Caco-2 (cell line): ENCODE results near the gene PHACTR2. TPM values are rescaled to one million over a fixed set of nuclear protein-coding genes. Genes with fewer than 3 reads are reported as not detected.

Experiments used
- BruUV-seq: library from RNA; stranded (reverse); fragments of 400-500 nt; replicated peaks from 2 replicates; lab custom pipeline; 2021; lab: Mats Ljungman, UMichigan
- CTCF ChIA-PET: fragments of 300-600 bp; sonication (Branson Sonifier 250); formaldehyde crosslinking; loops from one replicate; lab custom pipeline; 2022; ENCODE audit warnings: antibody characterized with exemption; lab: Charles Lee
- POLR2A ChIA-PET: fragments of 300-600 bp; sonication (Branson Sonifier 250); formaldehyde crosslinking; loops from one replicate; lab custom pipeline; 2022; ENCODE audit warnings: antibody characterized with exemption; lab: Charles Lee
- DNase-seq, 2 experiments: peaks; one replicate each; pipeline versions ENCODE4 v3.0.0 to v3.0.0-alpha.2; 2020 to 2022
- H3K27me3 ChIP-seq: replicated peaks from 2 replicates; pipeline ENCODE4 v1.6.0; 2011; ENCODE audit warnings: low read length; ENCODE audit not compliant: control insufficient read depth, insufficient read depth
- H3K36me3 ChIP-seq: 2 replicates; pipeline ENCODE4 v1.5.1; 2011; ENCODE audit warnings: low read length; ENCODE audit not compliant: control insufficient read depth, insufficient read depth
- H3K4me1 ChIP-seq: fragments of 250-450 bp; sonication (Bioruptor Pico); 2 replicates; pipeline ENCODE4 v1.5.1; 2020; ENCODE audit warnings: mild to moderate bottlenecking
- H3K4me3 ChIP-seq: 2 replicates; pipeline ENCODE4 v1.5.1; 2011; ENCODE audit warnings: low read depth, mild to moderate bottlenecking, control low read depth, low read length
- H3K9me3 ChIP-seq: fragments of 250-450 bp; sonication (Bioruptor Pico); 2 replicates; pipeline ENCODE4 v1.5.1; 2020; ENCODE audit warnings: mild to moderate bottlenecking, moderate library complexity
- H3K27ac Mint-ChIP-seq: one replicate; pipeline ENCODE4 v1.8.0; 2022; ENCODE audit warnings: mixed read lengths; ENCODE audit not compliant: unreplicated experiment
- H3K27me3 Mint-ChIP-seq: one replicate; pipeline ENCODE4 v1.8.0; 2022; ENCODE audit warnings: mixed read lengths; ENCODE audit not compliant: insufficient read depth, unreplicated experiment
- H3K36me3 Mint-ChIP-seq: one replicate; pipeline ENCODE4 v1.8.0; 2022; ENCODE audit warnings: mild to moderate bottlenecking, mixed read lengths; ENCODE audit not compliant: insufficient read depth, unreplicated experiment
- H3K4me1 Mint-ChIP-seq: one replicate; pipeline ENCODE4 v1.8.0; 2022; ENCODE audit warnings: low read depth, mixed read lengths; ENCODE audit not compliant: unreplicated experiment
- H3K4me3 Mint-ChIP-seq: one replicate; pipeline ENCODE4 v1.8.0; 2022; ENCODE audit warnings: mild to moderate bottlenecking, moderate library complexity, mixed read lengths; ENCODE audit not compliant: unreplicated experiment
- H3K9me3 Mint-ChIP-seq: one replicate; pipeline ENCODE4 v1.8.0; 2022; ENCODE audit warnings: mixed read lengths; ENCODE audit not compliant: unreplicated experiment
- intact Hi-C: fragments of 100-400 bp; cut with micrococcal nuclease; formaldehyde crosslinking; loops from one replicate; pipeline ENCODE4 v1.10.0; 2022; ENCODE audit not compliant: unreplicated experiment
- total RNA-seq: library from RNA; stranded (reverse); gene quantifications from 2 replicates; pipeline ENCODE4 v1.2.3, GENCODE V29; 2022
- TF ChIP-seq, protein P1 (sequence below), 2 experiments: fragments of 200-600 bp in 1 of 2; IDR thresholded peaks; 1 replicate in 1 of 2; 2 replicates in 1 of 2; pipeline versions ENCODE4 v1.5.1 to v1.8.0; 2011 to 2022; ENCODE audit warnings: antibody characterized with exemption in 1 of 2, control low read depth in 1 of 2, inconsistent platforms in 1 of 2, low read depth in 1 of 2, low read length in 1 of 2, mild to moderate bottlenecking in 1 of 2, moderate library complexity in 1 of 2; ENCODE audit not compliant: insufficient read depth in 1 of 2, severe bottlenecking in 1 of 2, unreplicated experiment in 1 of 2

The PHACTR2 gene
- total RNA-seq, 1 experiment from 2014 or later = 100 TPM

DNA sequence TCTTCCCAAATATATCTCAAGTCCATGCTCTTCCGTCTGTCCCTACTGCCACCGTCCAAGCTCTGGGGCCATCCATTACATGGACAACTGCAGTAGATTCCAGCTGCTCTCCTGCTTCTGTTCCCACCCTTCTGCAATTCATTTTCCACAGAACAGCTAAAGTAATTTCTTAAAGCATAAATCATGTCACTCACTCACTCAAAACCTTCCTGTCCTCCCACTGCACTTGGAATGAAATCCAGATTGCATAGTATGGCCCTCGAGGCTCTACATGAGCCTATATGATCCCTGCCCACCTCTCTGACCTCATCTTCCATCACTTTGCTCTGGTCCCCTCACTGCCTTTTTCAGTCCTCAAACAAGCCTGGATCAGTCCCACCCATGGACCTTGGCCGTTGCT, 10.9 kb downstream of the PHACTR2 start:
- no peaks in the 10 kb centered on the region for H3K9me3 Mint-ChIP-seq
- no peak overlapping the region for H3K27ac Mint-ChIP-seq
- Histone ChIP-seq H3K4me1 (peaks cover 43% of the 10 kb centered on the region), H3K36me3 (no peaks in the 10 kb centered on the region), H3K9me3 (no peaks in the 10 kb centered on the region), H3K27me3 (no peaks in the 10 kb centered on the region), H3K4me3 (no peak overlapping the region)
- no peak overlapping the region for H3K4me3 Mint-ChIP-seq
- peaks cover 24% of the 10 kb centered on the region for H3K36me3 Mint-ChIP-seq
- no peak for DNase-seq
- no peaks in the 10 kb centered on the region for H3K27me3 Mint-ChIP-seq
- TF ChIP-seq, protein P1, sequence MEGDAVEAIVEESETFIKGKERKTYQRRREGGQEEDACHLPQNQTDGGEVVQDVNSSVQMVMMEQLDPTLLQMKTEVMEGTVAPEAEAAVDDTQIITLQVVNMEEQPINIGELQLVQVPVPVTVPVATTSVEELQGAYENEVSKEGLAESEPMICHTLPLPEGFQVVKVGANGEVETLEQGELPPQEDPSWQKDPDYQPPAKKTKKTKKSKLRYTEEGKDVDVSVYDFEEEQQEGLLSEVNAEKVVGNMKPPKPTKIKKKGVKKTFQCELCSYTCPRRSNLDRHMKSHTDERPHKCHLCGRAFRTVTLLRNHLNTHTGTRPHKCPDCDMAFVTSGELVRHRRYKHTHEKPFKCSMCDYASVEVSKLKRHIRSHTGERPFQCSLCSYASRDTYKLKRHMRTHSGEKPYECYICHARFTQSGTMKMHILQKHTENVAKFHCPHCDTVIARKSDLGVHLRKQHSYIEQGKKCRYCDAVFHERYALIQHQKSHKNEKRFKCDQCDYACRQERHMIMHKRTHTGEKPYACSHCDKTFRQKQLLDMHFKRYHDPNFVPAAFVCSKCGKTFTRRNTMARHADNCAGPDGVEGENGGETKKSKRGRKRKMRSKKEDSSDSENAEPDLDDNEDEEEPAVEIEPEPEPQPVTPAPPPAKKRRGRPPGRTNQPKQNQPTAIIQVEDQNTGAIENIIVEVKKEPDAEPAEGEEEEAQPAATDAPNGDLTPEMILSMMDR (IDR thresholded peaks at IDR 0.05; ENCODE audit: insufficient read depth in 1 of 2, low read depth in 1 of 2, low read length in 1 of 2, severe bottlenecking in 1 of 2, unreplicated experiment in 1 of 2) = no peak
- H3K4me1 Mint-ChIP-seq = peaks cover 27% of the 10 kb centered on the region
- ChIA-PET CTCF (no interaction called here), POLR2A (no interaction called here)
- intact Hi-C loops = no loop called here
- BruUV-seq = no TSS peak

DNA sequence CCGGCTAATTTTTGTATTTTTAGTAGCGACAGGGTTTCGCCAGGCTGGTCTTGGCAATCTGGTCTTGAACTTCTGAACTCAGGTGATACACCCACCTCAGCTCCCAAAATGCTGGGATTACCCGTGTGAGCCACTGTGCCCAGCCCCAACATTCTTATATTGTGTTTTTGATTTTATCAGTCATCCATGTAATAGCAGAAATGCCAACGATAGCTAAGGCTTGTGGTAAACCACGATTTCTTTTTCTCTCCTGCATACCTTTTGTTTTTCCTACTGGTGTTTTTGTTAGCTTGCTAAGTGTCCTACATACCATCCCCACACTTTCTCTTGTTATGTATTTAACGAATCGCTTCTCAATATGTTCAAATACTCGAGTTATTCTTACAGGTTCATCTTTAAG, 12.1 kb downstream of the PHACTR2 start:
- H3K4me3 ChIP-seq = no peak overlapping the region
- H3K9me3 ChIP-seq = no peaks in the 10 kb centered on the region
- H3K36me3 Mint-ChIP-seq = peaks cover 24% of the 10 kb centered on the region
- no peaks in the 10 kb centered on the region for H3K27me3 Mint-ChIP-seq
- no peaks in the 10 kb centered on the region for H3K36me3 ChIP-seq
- H3K9me3 Mint-ChIP-seq = no peaks in the 10 kb centered on the region
- TF ChIP-seq, protein P1 (IDR thresholded peaks at IDR 0.05; ENCODE audit: insufficient read depth in 1 of 2, low read depth in 1 of 2, low read length in 1 of 2, severe bottlenecking in 1 of 2, unreplicated experiment in 1 of 2) = no peak
- H3K27ac Mint-ChIP-seq = no peak overlapping the region
- no peaks in the 10 kb centered on the region for H3K27me3 ChIP-seq
- H3K4me1 ChIP-seq = peaks cover 52% of the 10 kb centered on the region
- DNase-seq = no peak
- ChIA-PET POLR2A (interaction anchor here (0.8 kb wide), 1 partner anchor 153 kb away, joined by 3 read pairs; the partner anchor contains the start of gene LTV1), CTCF (no interaction called here)
- intact Hi-C loops = no loop called here
- no peak overlapping the region for H3K4me3 Mint-ChIP-seq
- BruUV-seq = no TSS peak
- H3K4me1 Mint-ChIP-seq = peaks cover 37% of the 10 kb centered on the region

DNA sequence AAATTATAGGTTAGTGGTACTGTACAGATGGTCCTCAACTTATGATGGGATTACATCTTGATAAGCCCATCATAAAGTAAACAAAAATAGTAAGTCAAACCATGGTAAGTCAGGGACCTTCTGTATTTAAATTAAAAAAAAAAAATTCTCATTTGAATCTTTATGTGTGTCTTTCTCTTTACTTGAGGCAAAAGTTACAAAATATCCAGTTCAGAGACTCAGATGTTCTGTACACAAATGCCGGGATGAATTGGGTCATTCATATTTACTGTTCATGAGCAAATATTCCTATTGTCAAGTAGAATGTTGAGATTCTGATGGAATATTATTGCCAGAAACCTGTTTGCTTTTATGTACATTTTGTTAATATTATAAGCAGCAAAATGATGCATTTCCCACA, 13.4 kb downstream of the PHACTR2 start:
- Histone ChIP-seq H3K36me3 (no peaks in the 10 kb centered on the region), H3K27me3 (no peaks in the 10 kb centered on the region), H3K9me3 (no peaks in the 10 kb centered on the region), H3K4me3 (no peak overlapping the region), H3K4me1 (peaks cover 60% of the 10 kb centered on the region)
- H3K9me3 Mint-ChIP-seq = no peaks in the 10 kb centered on the region
- TF ChIP-seq, protein P1 (IDR thresholded peaks at IDR 0.05; ENCODE audit: insufficient read depth in 1 of 2, low read depth in 1 of 2, low read length in 1 of 2, severe bottlenecking in 1 of 2, unreplicated experiment in 1 of 2) = no peak
- H3K27me3 Mint-ChIP-seq = no peaks in the 10 kb centered on the region
- H3K36me3 Mint-ChIP-seq = peaks cover 24% of the 10 kb centered on the region
- H3K4me1 Mint-ChIP-seq = peaks cover 40% of the 10 kb centered on the region
- no TSS peak for BruUV-seq
- intact Hi-C loops = no loop called here
- no peak for DNase-seq
- ChIA-PET POLR2A (no interaction called here), CTCF (no interaction called here)
- H3K4me3 Mint-ChIP-seq = no peak overlapping the region
- no peak overlapping the region for H3K27ac Mint-ChIP-seq
